Stomach (tissue), 9 donors: ENCODE results near the gene UBTD2. TPM values are rescaled to one million over a fixed set of nuclear protein-coding genes. Genes with fewer than 3 reads are reported as not detected.
A peak's percentile ranks its signal among the peaks of the same experiment; 100 is the strongest.

Experiments used
- DNase-seq, 2 donors: peaks; one replicate each; pipeline versions ENCODE4 v3.0.0 to v3.0.0-alpha.2; 2013 to 2019
- H3K27ac ChIP-seq, 5 donors: fragments of 200-600 bp in 4 of 5; sonication (generic) in 4 of 5; one replicate each; pipeline ENCODE4 v1.5.1; 2013 to 2019; ENCODE audit warnings: mild to moderate bottlenecking in 1 of 5, moderate library complexity in 1 of 5
- H3K27me3 ChIP-seq, 3 donors: fragments of 200-600 bp; sonication (generic); one replicate each; pipeline ENCODE4 v1.5.1; 2017 to 2019; ENCODE audit warnings: mixed run types in 1 of 3
- H3K36me3 ChIP-seq, 4 donors: fragments of 200-600 bp; sonication (generic); 1 replicate in 3 of 4; 2 replicates in 1 of 4; pipeline ENCODE4 v1.5.1; 2016 to 2019
- H3K4me1 ChIP-seq, 4 donors: fragments of 200-600 bp; sonication (generic); one replicate each; pipeline ENCODE4 v1.5.1; 2016 to 2019
- H3K4me3 ChIP-seq, 4 donors: fragments of 200-600 bp; sonication (generic) in 3 of 4; one replicate each; pipeline ENCODE4 v1.5.1; 2016 to 2019; ENCODE audit warnings: mild to moderate bottlenecking in 1 of 4
- H3K9me3 ChIP-seq, 4 donors: fragments of 200-600 bp; sonication (generic); one replicate each; pipeline ENCODE4 v1.5.1; 2016 to 2019
- CTCF ChIP-seq, 7 experiments: fragments of 450-650 bp in 4 of 7; fragments of 200-600 bp in 3 of 7; sonication (generic) in 3 of 7; IDR thresholded peaks; one replicate each; pipeline ENCODE4 v1.5.1; 2016 to 2019; ENCODE audit warnings: antibody characterized with exemption in 7 of 7, control low read depth in 2 of 7, mild to moderate bottlenecking in 1 of 7
- EP300 ChIP-seq: sonication (generic); formaldehyde crosslinking; IDR thresholded peaks from one replicate; pipeline ENCODE4 v1.6.1; 2017; ENCODE audit warnings: antibody characterized with exemption
- POLR2A ChIP-seq, 4 donors: fragments of 450-650 bp; IDR thresholded peaks; one replicate each; pipeline ENCODE4 v1.6.1; 2016; ENCODE audit warnings: antibody characterized with exemption in 4 of 4, control low read depth in 2 of 4, mild to moderate bottlenecking in 1 of 4, moderate library complexity in 1 of 4
- POLR2AphosphoS5 ChIP-seq, 3 donors: sonication (generic); formaldehyde crosslinking; IDR thresholded peaks; one replicate each; pipeline ENCODE4 v1.6.1; 2016; ENCODE audit warnings: antibody characterized with exemption in 3 of 3
- WGBS, 5 donors: extraction: QIAGEN DNeasy Blood & Tissue Kit in 3 of 5; methylation state at CpG; one replicate each; pipeline versions ENCODE4 v1.1.5 to v1.1.7; 2013 to 2018; 5-methylcytosine and 5-hydroxymethylcytosine counted together
- intact Hi-C: fragments of 100-400 bp; cut with DNase I; formaldehyde crosslinking; loops from one replicate; pipeline ENCODE4 v1.15.1; 2023; ENCODE audit warnings: low total_unique reads
- polyA plus RNA-seq, 3 donors: library from polyadenylated mRNA; stranded (reverse); fragments of 200-250 nt; gene quantifications; one replicate each; pipeline ENCODE4 v1.2.3, GENCODE V29; 2013
- total RNA-seq, 5 donors: library from RNA; depleted of rRNA; stranded (reverse); fragments of >200 nt; gene quantifications; one replicate each; pipeline versions ENCODE4 v1.1.0 to v1.2.3, GENCODE V29; 2014 to 2016
- donor health status: healthy with polysubstance abuse.
- donor health status: Bipolar disorder and iron deficiency.
- donor health status: healthy.

Gene UBTD2
- total and polyA plus RNA-seq, 8 donors: 1.8 to 48.5 (median 16.7) TPM

- TF ChIP-seq POLR2A (IDR thresholded peaks at IDR 0.05) (no peak), CTCF (IDR thresholded peaks at IDR 0.05) (no peak)
- no peak overlapping the region for H3K4me3 ChIP-seq
- H3K27ac ChIP-seq: no peak overlapping the region
- no peak for DNase-seq
- WGBS, 5 donors: 86 to 97% (median 90%) methylated on average over 16 of the region's 16 CpGs
- no peaks in the 10 kb centered on the region for H3K27me3 ChIP-seq
- intact Hi-C loops: no loop called here
- H3K9me3 ChIP-seq: no peaks in the 10 kb centered on the region
- H3K36me3 ChIP-seq: peaks cover 0 to 4% (median 0%) of the 10 kb centered on the region in 4 donors
- H3K4me1 ChIP-seq: peaks cover 11 to 70% (median 40%) of the 10 kb centered on the region in 4 donors
Measured at GRCh38 chr5:172166030-172166826, 117.3 kb downstream of the UBTD2 start.

GRCh38 chr5:172165465-172165864 lies 118.1 kb downstream of the UBTD2 start:
- peak overlapping the region in 3 of 5 donors; percentile 10 to 24 (median 14) for H3K27ac ChIP-seq
- no peaks in the 10 kb centered on the region for H3K9me3 ChIP-seq
- intact Hi-C loops: no loop called here
- TF ChIP-seq CTCF (IDR thresholded peaks at IDR 0.05) (no peak), POLR2A (IDR thresholded peaks at IDR 0.05) (no peak), EP300 (no peak), POLR2AphosphoS5 (IDR thresholded peaks at IDR 0.05) (no peak)
- DNase-seq: no peak
- H3K4me1 ChIP-seq: peaks cover 11 to 75% (median 40%) of the 10 kb centered on the region in 4 donors
- 58 to 71% (median 63%) methylated on average over 7 of the region's 7 CpGs for WGBS, 5 donors
- H3K4me3 ChIP-seq: no peak overlapping the region
- peaks cover 0 to 4% (median 0%) of the 10 kb centered on the region in 4 donors for H3K36me3 ChIP-seq
- H3K27me3 ChIP-seq: no peaks in the 10 kb centered on the region

- Histone ChIP-seq H3K27ac (peak overlapping the region in 3 of 5 donors; percentile 10 to 24 (median 14)), H3K4me3 (no peak overlapping the region), H3K4me1 (peaks cover 11 to 71% (median 40%) of the 10 kb centered on the region in 4 donors), H3K36me3 (peaks cover 0 to 4% (median 0%) of the 10 kb centered on the region in 4 donors), H3K27me3 (no peaks in the 10 kb centered on the region), H3K9me3 (no peaks in the 10 kb centered on the region)
- intact Hi-C loops: no loop called here
- 56 to 83% (median 69%) methylated on average over 11 to 13 of the region's 13 CpGs for WGBS, 5 donors
- no peak for TF ChIP-seq EP300
- no peak for TF ChIP-seq CTCF (IDR thresholded peaks at IDR 0.05)
- TF ChIP-seq POLR2AphosphoS5 (IDR thresholded peaks at IDR 0.05): no peak
- no peak for TF ChIP-seq POLR2A (IDR thresholded peaks at IDR 0.05)
- DNase-seq: peak in 1 of 2 donors; percentile 73
Measured at GRCh38 chr5:172164769-172165212, 118.8 kb downstream of the UBTD2 start.

DNA sequence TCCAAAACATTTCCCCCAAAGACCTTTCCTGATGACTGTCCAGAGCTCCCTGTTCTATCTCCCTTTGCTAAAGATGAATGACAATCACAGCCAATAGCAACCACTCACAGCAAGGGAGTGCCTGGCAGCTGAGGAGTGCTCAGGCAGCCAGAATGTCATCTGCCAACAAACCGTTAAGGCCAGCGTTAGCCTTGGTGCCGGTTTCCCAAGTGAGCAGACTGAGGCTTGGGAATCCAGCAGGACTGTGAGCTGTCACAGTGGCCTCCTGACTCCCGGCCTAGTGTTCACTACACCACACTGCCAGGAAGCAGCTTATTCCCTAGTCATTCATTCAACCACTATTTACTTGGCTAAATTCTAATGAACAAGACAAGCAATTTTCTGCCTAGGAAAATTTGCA lies 120.2 kb downstream of the UBTD2 start:
- intact Hi-C loops: no loop called here
- Histone ChIP-seq H3K4me3 (no peak overlapping the region), H3K9me3 (no peaks in the 10 kb centered on the region), H3K4me1 (peaks cover 11 to 57% (median 36%) of the 10 kb centered on the region in 4 donors), H3K27ac (no peak overlapping the region), H3K27me3 (no peaks in the 10 kb centered on the region), H3K36me3 (peaks cover 0 to 4% (median 0%) of the 10 kb centered on the region in 4 donors)
- TF ChIP-seq EP300: no peak
- TF ChIP-seq POLR2AphosphoS5 (IDR thresholded peaks at IDR 0.05): no peak
- TF ChIP-seq POLR2A (IDR thresholded peaks at IDR 0.05): no peak
- TF ChIP-seq CTCF (IDR thresholded peaks at IDR 0.05): no peak
- 44 to 63% (median 55%) methylated on average over 4 of the region's 4 CpGs for whole genome bisulfite sequencing, 5 donors
- no peak for DNase-seq
